PC-3 (cell line): ENCODE results near the gene PYGO1.

ENCODE experiments used
- CTCF ChIP-seq: fragments of 300-600 bp; sonication (generic); conservative IDR thresholded peaks from 2 replicates; pipeline ENCODE4 v1.5.1; 2017; ENCODE audit warnings: antibody characterized with exemption, low read depth, mild to moderate bottlenecking, low read length
- EZH2 ChIP-seq: fragments of 300-600 bp; sonication (generic); IDR thresholded peaks from one replicate; pipeline ENCODE4 v1.6.1; 2017; ENCODE audit warnings: antibody characterized with exemption, mild to moderate bottlenecking, low read length; ENCODE audit not compliant: unreplicated experiment

DNA sequence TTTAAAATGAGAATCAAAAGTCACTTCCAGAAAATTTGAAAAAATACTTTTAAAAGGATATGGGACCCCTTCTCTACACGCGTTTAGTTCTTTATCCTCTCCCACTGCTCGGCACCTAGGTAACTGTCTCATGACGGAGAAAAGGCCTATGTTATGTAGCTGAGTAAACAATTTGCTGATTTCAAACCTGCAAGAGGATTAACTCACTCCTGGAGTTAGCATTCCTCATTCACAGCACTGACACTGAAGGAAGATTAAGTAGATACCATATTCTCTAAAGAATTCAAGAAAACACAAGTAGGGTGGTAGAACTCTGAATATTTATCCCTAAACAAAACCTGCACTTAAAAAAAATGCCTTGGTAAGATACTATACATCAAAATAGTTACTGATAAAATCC, 30.2 kb upstream of the PYGO1 start:
- TF ChIP-seq EZH2: no peak
- no peak for TF ChIP-seq CTCF
